ENCODE measurements around the gene RAB10. TPM values are rescaled to one million over a fixed set of nuclear protein-coding genes. Genes with fewer than 3 reads are reported as not detected.

RAB10 gene
- total RNA-seq, 3 donors from 2014 or later (not counting 1 experiment from before 2014, with no cell fraction given) = 35.8 to 44.2 (median 39.5) TPM

GRCh38 chr2:26148501-26148900, 114.6 kb downstream of the RAB10 start:
- Mint-ChIP-seq H3K36me3 (no peaks in the 10 kb centered on the region), H3K27ac (no peak overlapping the region)
- 41% methylated on average over 2 of the region's 2 CpGs for WGBS (ENCODE audit: insufficient coverage)

DNA sequence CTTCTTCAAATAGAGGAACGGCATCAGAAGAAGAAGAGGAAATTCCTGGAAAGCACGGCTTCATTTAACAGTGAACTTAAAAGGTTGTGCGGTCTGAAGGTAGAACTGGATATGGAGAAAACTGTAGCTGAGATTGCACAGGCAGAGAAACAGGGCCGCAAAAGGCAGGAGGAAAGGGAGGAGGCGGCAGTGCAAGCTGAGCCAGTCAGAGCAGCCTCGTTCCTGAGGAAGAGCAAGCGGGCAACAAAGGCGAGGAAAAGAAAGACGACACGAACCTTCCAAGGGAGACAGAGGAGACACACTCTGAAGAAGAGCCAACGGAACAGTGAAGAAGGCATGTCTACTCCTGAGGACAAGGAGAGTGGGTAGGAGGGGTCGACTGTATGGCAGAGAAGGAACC, 116.4 kb downstream of the RAB10 start:
- no peak overlapping the region for H3K27ac Mint-ChIP-seq
- Histone ChIP-seq H3K27me3 (ENCODE audit: control insufficient read depth, insufficient read depth, low read length) (no peaks in the 10 kb centered on the region), H3K4me1 (ENCODE audit: control insufficient read depth, insufficient read depth, low read length) (no peaks in the 10 kb centered on the region), H3K36me3 (ENCODE audit: control insufficient read depth, insufficient read depth, low read length) (no peaks in the 10 kb centered on the region), H3K27ac (ENCODE audit: low read length) (no peak overlapping the region), H3K9me3 (ENCODE audit: control insufficient read depth, insufficient read depth, low read length) (no peaks in the 10 kb centered on the region), H3K4me3 (ENCODE audit: low read length) (no peak overlapping the region)
- TF ChIP-seq, protein P1, sequence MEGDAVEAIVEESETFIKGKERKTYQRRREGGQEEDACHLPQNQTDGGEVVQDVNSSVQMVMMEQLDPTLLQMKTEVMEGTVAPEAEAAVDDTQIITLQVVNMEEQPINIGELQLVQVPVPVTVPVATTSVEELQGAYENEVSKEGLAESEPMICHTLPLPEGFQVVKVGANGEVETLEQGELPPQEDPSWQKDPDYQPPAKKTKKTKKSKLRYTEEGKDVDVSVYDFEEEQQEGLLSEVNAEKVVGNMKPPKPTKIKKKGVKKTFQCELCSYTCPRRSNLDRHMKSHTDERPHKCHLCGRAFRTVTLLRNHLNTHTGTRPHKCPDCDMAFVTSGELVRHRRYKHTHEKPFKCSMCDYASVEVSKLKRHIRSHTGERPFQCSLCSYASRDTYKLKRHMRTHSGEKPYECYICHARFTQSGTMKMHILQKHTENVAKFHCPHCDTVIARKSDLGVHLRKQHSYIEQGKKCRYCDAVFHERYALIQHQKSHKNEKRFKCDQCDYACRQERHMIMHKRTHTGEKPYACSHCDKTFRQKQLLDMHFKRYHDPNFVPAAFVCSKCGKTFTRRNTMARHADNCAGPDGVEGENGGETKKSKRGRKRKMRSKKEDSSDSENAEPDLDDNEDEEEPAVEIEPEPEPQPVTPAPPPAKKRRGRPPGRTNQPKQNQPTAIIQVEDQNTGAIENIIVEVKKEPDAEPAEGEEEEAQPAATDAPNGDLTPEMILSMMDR (IDR thresholded peaks at IDR 0.05) = no peak
- H3K27me3 Mint-ChIP-seq (ENCODE audit: low read depth in 2 of 2) = peaks cover 7 to 15% of the 10 kb centered on the region in 2 donors
- intact Hi-C loops (cut with micrococcal nuclease) = no loop called here
- no peak overlapping the region for H3K4me3 Mint-ChIP-seq
- H3K9me3 Mint-ChIP-seq = no peaks in the 10 kb centered on the region
- no peaks in the 10 kb centered on the region for H3K36me3 Mint-ChIP-seq
- peaks cover 1 to 2% of the 10 kb centered on the region in 2 donors for H3K4me1 Mint-ChIP-seq
- WGBS (ENCODE audit: insufficient coverage) = 84% methylated on average over 12 of the region's 12 CpGs
- ATAC-seq (no peak), DNase-seq (no peak)

More at GRCh38 chr2:26148501-26148900, 114.6 kb downstream of the RAB10 start:
- no peaks in the 10 kb centered on the region for H3K4me1 ChIP-seq (ENCODE audit: control insufficient read depth, insufficient read depth, low read length)
- peaks cover 7 to 15% of the 10 kb centered on the region in 2 donors for H3K27me3 Mint-ChIP-seq (ENCODE audit: low read depth in 2 of 2)
- no peaks in the 10 kb centered on the region for H3K27me3 ChIP-seq (ENCODE audit: control insufficient read depth, insufficient read depth, low read length)
- DNase-seq = no peak
- no peak for ATAC-seq
- H3K9me3 Mint-ChIP-seq = no peaks in the 10 kb centered on the region
- no peak overlapping the region for H3K4me3 ChIP-seq (ENCODE audit: low read length)
- H3K9me3 ChIP-seq (ENCODE audit: control insufficient read depth, insufficient read depth, low read length) = no peaks in the 10 kb centered on the region
- H3K4me3 Mint-ChIP-seq = no peak overlapping the region
- H3K4me1 Mint-ChIP-seq = peaks cover 5% of the 10 kb centered on the region in 2 donors
- H3K27ac ChIP-seq (ENCODE audit: low read length) = no peak overlapping the region
- TF ChIP-seq, protein P1 (IDR thresholded peaks at IDR 0.05) = no peak
- H3K36me3 ChIP-seq (ENCODE audit: control insufficient read depth, insufficient read depth, low read length) = no peaks in the 10 kb centered on the region
- intact Hi-C loops (cut with micrococcal nuclease) = no loop called here

GRCh38 chr2:26157580-26157979, 123.7 kb downstream of the RAB10 start:
- intact Hi-C loops (cut with micrococcal nuclease) = no loop called here
- DNase-seq = no peak
- Histone ChIP-seq H3K4me3 (ENCODE audit: low read length) (no peak overlapping the region), H3K4me1 (ENCODE audit: control insufficient read depth, insufficient read depth, low read length) (no peaks in the 10 kb centered on the region), H3K27ac (ENCODE audit: low read length) (no peak overlapping the region), H3K9me3 (ENCODE audit: control insufficient read depth, insufficient read depth, low read length) (no peaks in the 10 kb centered on the region), H3K36me3 (ENCODE audit: control insufficient read depth, insufficient read depth, low read length) (no peaks in the 10 kb centered on the region), H3K27me3 (ENCODE audit: control insufficient read depth, insufficient read depth, low read length) (no peaks in the 10 kb centered on the region)
- no peaks in the 10 kb centered on the region for H3K4me1 Mint-ChIP-seq
- TF ChIP-seq, protein P1 (IDR thresholded peaks at IDR 0.05) = no peak
- H3K27me3 Mint-ChIP-seq (ENCODE audit: low read depth in 2 of 2) = no peaks in the 10 kb centered on the region
- no peaks in the 10 kb centered on the region for H3K36me3 Mint-ChIP-seq
- H3K9me3 Mint-ChIP-seq = no peaks in the 10 kb centered on the region
- 96% methylated on average over 5 of the region's 5 CpGs for WGBS (ENCODE audit: insufficient coverage)
- ATAC-seq = no peak
- H3K27ac Mint-ChIP-seq = no peak overlapping the region
- no peak overlapping the region for H3K4me3 Mint-ChIP-seq

GRCh38 chr2:26161926-26162325, 128.0 kb downstream of the RAB10 start:
- no peaks in the 10 kb centered on the region for H3K36me3 Mint-ChIP-seq
- H3K27me3 Mint-ChIP-seq (ENCODE audit: low read depth in 2 of 2) = no peaks in the 10 kb centered on the region
- Histone ChIP-seq H3K36me3 (ENCODE audit: control insufficient read depth, insufficient read depth, low read length) (no peaks in the 10 kb centered on the region), H3K4me1 (ENCODE audit: control insufficient read depth, insufficient read depth, low read length) (no peaks in the 10 kb centered on the region), H3K9me3 (ENCODE audit: control insufficient read depth, insufficient read depth, low read length) (no peaks in the 10 kb centered on the region), H3K27ac (ENCODE audit: low read length) (no peak overlapping the region), H3K4me3 (ENCODE audit: low read length) (no peak overlapping the region), H3K27me3 (ENCODE audit: control insufficient read depth, insufficient read depth, low read length) (no peaks in the 10 kb centered on the region)
- H3K4me1 Mint-ChIP-seq = no peaks in the 10 kb centered on the region
- H3K4me3 Mint-ChIP-seq = no peak overlapping the region
- intact Hi-C loops (cut with micrococcal nuclease) = no loop called here
- no peak for ATAC-seq
- DNase-seq = no peak
- TF ChIP-seq, protein P1 (IDR thresholded peaks at IDR 0.05) = no peak
- no peaks in the 10 kb centered on the region for H3K9me3 Mint-ChIP-seq
- WGBS (ENCODE audit: insufficient coverage) = 93% methylated on average over 7 of the region's 7 CpGs
- H3K27ac Mint-ChIP-seq = no peak overlapping the region

All from natural killer cell (primary cell).